AG04449 (cell line): ENCODE data around the gene TNFAIP3.
"Not testable (repeated sequence)": the region's sequence is repeated elsewhere in the genome, so short reads cannot be mapped to it uniquely, and the experiment has no call there.

ENCODE experiments used
- CTCF ChIA-PET: fragments of 350-600 bp; formaldehyde crosslinking; extraction: SDS; loops from one replicate; lab custom pipeline; 2021; ENCODE audit warnings: antibody characterized with exemption; lab: Yijun Ruan, JAX
- POLR2A ChIA-PET: fragments of 400-600, 350-600 bp; formaldehyde crosslinking; extraction: SDS; loops from one replicate; lab custom pipeline; 2020; ENCODE audit warnings: antibody characterized with exemption, inconsistent platforms; lab: Yijun Ruan, JAX
- DNase-seq: peaks from one replicate; pipeline ENCODE4 v3.0.0-alpha.2; 2010; ENCODE audit warnings: low read depth, low spot score
- H3K4me3 ChIP-seq: 2 replicates; pipeline ENCODE4 v1.5.1; 2011; ENCODE audit warnings: low read depth, mild to moderate bottlenecking, control low read depth, low read length
- CTCF ChIP-seq: IDR thresholded peaks from one replicate; pipeline ENCODE4 v1.5.1; 2011; ENCODE audit warnings: mild to moderate bottlenecking, moderate library complexity, low read length, control low read depth, inconsistent platforms; ENCODE audit not compliant: insufficient read depth; ENCODE audit errors: missing control alignments

Gene TNFAIP3

GRCh38 chr6:137884149-137884909 is 17.3 kb downstream of the TNFAIP3 start:
- no peak for DNase-seq
- no peak for TF ChIP-seq CTCF
- ChIA-PET POLR2A (no interaction called here), CTCF (interaction anchor here (0.6 to 4.8 kb wide), 6 partner anchors 14 to 187 kb away, joined by 3 to 67 read pairs (median 4); partner anchors contain the start of gene TNFAIP3)
- H3K4me3 ChIP-seq = no peak overlapping the region

- CTCF ChIA-PET = interaction anchor here (1.0 to 4.8 kb wide), 2 partner anchors 15 to 187 kb away, joined by 3 to 67 read pairs; partner anchors contain the start of gene TNFAIP3
- DNase-seq, H3K4me3 ChIP-seq, POLR2A ChIA-PET: not testable (repeated sequence)
Measured at GRCh38 chr6:137884910-137885229, 17.8 kb downstream of the TNFAIP3 start.

GRCh38 chr6:137886226-137886625 is 19.2 kb downstream of the TNFAIP3 start:
- CTCF ChIA-PET = interaction anchor here (1.0 kb wide), 1 partner anchor 15 kb away, joined by 3 read pairs; no protein-coding TSS in a partner anchor
- DNase-seq, H3K4me3 ChIP-seq, POLR2A ChIA-PET: not testable (repeated sequence)

GRCh38 chr6:137890983-137891537 is 24.0 kb downstream of the TNFAIP3 start:
- ChIA-PET POLR2A (no interaction called here), CTCF (interaction anchor here (1.0 to 1.4 kb wide), 3 partner anchors 20 to 186 kb away, joined by 3 to 7 read pairs (median 4); no protein-coding TSS in a partner anchor)
- TF ChIP-seq CTCF = no peak
- DNase-seq = no peak
- H3K4me3 ChIP-seq = no peak overlapping the region

- no peak for DNase-seq
- no peak overlapping the region for H3K4me3 ChIP-seq
- TF ChIP-seq CTCF = no peak
- ChIA-PET CTCF (no interaction called here), POLR2A (interaction anchor here (2.0 kb wide), 1 partner anchor 10 kb away, joined by 7 read pairs; no protein-coding TSS in a partner anchor)
Measured at GRCh38 chr6:137892271-137892708, 25.2 kb downstream of the TNFAIP3 start.

- POLR2A ChIA-PET = interaction anchor here (0.6 to 2.0 kb wide), 4 partner anchors 9 to 194 kb away, joined by 3 to 7 read pairs (median 5); no protein-coding TSS in a partner anchor
- no peak for TF ChIP-seq CTCF
- no peak for DNase-seq
- H3K4me3 ChIP-seq = no peak overlapping the region
- CTCF ChIA-PET = interaction anchor here (0.6 to 1.2 kb wide), 3 partner anchors 185 to 189 kb away, joined by 3 to 5 read pairs (median 4); no protein-coding TSS in a partner anchor
Measured at GRCh38 chr6:137893181-137893580, 26.1 kb downstream of the TNFAIP3 start.

GRCh38 chr6:137893726-137894125 is 26.7 kb downstream of the TNFAIP3 start:
- no peak overlapping the region for H3K4me3 ChIP-seq
- CTCF ChIA-PET = interaction anchor here (0.7 to 1.3 kb wide), 4 partner anchors 23 to 189 kb away, joined by 3 to 5 read pairs (median 4); partner anchors contain the start of gene TNFAIP3
- TF ChIP-seq CTCF = no peak
- POLR2A ChIA-PET = interaction anchor here (0.6 to 2.0 kb wide), 4 partner anchors 8 to 195 kb away, joined by 3 to 7 read pairs (median 5); no protein-coding TSS in a partner anchor
- no peak for DNase-seq

- not testable (repeated sequence) for H3K4me3 ChIP-seq, DNase-seq
- ChIA-PET CTCF (interaction anchor here (0.7 to 1.5 kb wide), 6 partner anchors 15 to 190 kb away, joined by 3 to 6 read pairs (median 4); partner anchors contain the start of gene TNFAIP3), POLR2A (interaction anchor here (2.0 kb wide), 1 partner anchor 12 kb away, joined by 7 read pairs; no protein-coding TSS in a partner anchor)
Measured at GRCh38 chr6:137894378-137894777, 27.3 kb downstream of the TNFAIP3 start.
